GM15510 (cell line): ENCODE results near the gene PSMB7.

Experiments
- POLR2A ChIP-seq: IDR thresholded peaks from 3 replicates; pipeline ENCODE4 v1.6.1; 2011; ENCODE audit warnings: borderline replicate concordance; ENCODE audit not compliant: insufficient read length; ENCODE audit errors: extremely low read depth

The PSMB7 gene

GRCh38 chr9:124428751-124429529 lies 13.7 kb upstream of the PSMB7 start:
- TF ChIP-seq POLR2A: no peak

DNA sequence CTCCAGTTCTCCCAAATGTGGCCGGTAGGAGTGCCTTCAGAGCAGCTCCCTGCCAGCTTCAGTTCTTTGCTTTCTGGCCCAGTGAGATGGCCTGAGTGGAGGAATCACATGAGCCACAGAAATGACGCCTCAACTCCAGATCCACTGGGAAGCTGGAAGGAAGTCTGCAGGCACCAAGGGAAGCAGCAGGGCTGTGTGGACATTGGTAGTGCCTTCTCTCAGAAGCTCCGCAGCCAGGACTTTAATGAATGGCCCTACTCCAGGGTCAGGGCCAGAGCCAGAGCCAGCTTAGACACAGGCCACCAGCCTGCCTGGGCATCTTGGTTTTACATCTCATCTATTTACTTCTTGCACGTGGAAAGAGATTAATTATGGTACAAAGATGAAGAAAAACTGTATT lies 12.0 kb upstream of the PSMB7 start:
- TF ChIP-seq POLR2A: no peak

GRCh38 chr9:124426361-124426760 lies 11.1 kb upstream of the PSMB7 start:
- TF ChIP-seq POLR2A: no peak

- no peak for TF ChIP-seq POLR2A
Measured at GRCh38 chr9:124423591-124423990, 8.3 kb upstream of the PSMB7 start.

DNA sequence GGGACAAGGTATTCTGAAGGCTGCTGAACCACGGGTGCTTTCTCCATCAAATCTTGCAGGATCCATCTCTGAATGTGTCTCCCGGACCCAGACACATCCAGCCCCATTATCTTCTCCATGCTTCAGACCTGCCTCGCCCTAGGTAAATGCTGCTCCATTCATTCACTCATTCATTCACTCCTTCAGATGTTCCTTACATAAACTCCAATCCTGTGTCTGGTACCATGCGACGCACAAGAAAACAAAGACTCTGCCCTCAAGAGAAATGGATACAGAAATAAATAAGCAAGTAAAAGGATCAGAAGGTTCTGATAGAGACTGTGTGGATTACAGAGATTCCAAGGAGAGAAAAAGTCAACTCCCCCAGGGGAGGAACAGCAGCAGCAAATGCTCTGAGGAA lies 7.9 kb upstream of the PSMB7 start:
- TF ChIP-seq POLR2A: no peak

DNA sequence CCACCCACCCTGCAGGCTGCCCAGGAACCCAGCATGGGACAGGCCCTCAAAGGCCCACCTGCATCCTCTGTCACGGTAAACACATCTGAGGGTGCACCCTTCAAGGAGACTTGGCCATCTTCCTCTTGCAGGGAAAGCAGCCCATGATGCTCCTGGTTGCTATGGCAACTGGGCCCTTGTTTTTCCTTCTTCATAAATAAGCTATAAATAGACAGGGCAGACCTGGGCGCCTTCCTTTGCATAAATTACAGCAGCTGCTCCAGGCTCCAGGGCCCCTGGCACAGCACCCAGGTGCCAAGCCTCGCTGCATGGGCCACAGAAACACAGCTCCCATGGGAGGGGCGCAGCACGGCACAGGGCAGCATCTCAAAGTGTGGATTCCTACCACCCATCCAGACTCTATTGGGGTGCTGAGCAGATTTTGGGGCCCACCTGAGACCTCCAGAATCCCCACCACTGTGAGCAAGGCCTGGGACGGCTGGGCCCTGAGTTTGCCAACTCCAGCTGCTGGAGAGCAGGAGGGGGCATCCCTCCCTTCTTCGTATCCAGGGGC lies 5.8 kb upstream of the PSMB7 start:
- TF ChIP-seq POLR2A: no peak

DNA sequence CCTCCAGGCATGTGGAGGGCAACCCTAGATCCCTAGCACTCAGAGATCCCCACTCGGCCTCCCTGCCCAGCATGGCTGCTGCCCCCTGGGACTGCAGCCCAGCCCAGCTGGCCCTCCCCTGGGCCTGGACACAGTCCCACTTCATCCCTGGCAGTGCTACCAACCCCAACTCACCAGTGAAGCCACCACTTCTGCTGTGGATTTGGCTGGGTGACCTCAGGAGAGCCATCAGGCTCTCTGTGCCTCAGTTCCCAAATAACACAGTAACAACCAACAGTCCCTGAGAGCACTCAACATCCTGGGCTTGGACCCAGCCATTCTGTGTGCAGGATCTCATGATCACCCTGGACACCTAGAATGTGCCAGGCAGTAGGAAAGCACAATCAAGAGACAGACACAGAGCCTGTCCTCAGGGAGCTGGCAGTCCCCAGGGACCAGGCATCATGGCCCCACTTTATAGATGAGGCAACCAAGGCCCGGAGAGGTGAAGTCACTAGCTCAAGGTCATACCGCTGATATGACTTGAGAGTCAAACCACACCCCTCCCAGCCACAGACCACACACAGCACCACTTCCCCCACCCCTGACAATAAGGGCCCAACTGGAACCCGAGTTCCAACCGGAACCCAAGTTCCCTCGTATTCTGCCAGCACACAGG lies 4.7 kb upstream of the PSMB7 start:
- TF ChIP-seq POLR2A: no peak

DNA sequence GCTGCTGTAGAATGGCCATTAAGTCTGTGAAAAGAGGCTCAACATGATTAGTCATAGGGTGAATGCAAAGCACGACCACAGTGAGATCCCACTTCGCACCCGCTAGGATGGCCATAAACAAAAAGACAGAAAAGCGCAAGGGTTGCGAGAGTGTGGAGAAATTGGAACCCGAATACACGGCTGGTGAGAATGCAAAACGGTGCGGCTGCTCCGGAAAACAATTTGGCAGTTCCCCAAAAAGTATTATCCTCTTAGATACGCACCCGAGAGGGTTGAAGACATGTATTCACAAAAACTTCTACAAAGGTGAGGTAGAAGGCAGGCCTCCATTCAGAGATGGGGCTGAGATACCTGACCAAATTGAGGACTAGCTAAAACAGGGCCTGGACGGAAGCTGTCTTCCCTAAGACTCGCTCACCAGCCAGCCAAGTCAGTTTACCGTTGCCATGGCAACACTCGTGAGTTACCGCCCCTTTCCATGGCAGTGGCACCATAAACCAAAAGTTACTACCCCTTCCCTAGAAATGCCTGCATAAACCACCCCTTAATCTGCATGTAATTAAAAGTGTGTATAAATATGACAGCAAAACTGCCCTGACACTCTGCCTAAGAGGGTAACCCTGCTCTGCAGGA lies 726 bp upstream of the PSMB7 start:
- TF ChIP-seq POLR2A: no peak

- no peak for TF ChIP-seq POLR2A
Measured at GRCh38 chr9:124414612-124415011, 630 bp downstream of the PSMB7 start.

- TF ChIP-seq POLR2A: no peak
Measured at GRCh38 chr9:124412228-124412575, 3.0 kb downstream of the PSMB7 start.

GRCh38 chr9:124411514-124412227 lies 3.6 kb downstream of the PSMB7 start:
- no peak for TF ChIP-seq POLR2A

DNA sequence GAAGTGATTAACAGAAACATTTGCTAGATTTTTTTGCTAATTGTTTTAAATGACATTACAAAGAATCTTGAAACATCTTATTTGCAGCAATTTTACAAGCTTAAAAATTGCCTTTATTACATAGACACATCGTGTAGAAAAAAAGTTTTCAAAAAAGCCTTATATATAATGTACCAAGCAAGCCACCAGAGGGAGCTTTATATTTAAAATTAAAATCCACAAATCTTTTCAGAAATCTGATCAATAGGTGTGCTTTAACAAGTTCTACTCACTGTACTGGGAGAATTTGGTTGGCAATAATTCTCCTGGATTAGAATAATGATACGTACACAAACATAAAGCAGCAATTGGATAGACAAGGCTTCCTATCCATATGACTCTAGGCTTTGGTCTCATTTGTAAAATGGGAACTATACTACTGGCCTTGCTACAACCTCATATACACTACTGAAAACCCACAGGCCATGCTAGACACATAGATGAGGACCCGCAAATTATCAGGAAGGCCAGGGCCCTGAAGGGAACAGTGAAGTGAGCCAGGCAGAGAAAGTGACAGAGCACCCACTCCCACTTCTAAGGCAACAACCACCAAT lies 4.8 kb downstream of the PSMB7 start:
- TF ChIP-seq POLR2A: no peak

DNA sequence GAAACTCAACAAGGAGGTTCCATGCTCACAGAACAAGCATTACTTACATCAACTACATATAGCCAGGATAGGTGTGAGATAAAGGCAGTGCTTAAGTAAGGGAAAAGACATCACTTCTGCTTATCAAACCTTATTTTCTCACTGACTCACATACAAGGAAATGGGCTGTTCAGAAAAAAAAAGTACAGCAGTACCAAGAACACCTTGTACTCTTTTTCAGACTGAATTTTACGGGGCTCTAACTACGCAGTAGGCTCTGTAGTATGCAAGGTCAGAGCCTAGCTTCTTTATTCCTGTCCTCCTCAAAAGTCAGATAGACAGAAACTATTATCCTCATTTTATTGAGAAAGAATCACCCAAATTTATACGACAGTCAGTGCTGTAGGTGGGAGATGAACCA lies 5.8 kb downstream of the PSMB7 start:
- TF ChIP-seq POLR2A: no peak

DNA sequence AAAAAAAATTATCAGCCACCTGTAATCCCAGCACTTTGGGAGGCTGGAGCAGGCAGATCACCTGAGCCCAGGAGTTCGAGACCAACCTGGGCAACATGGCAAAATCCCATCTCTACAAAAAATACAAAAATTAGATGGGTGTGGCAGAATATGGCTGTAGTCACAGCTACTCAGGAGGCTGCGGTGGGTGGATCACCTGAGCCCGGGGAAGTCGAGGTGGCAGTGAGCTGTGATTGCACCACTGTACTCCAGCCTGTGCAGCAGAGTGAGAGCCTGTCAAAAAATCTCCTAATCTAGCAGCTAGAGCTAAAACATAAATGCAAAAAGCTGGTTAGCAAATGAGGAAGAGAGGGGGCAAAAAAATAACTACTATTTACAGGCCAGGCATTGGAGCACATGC lies 12.0 kb downstream of the PSMB7 start:
- no peak for TF ChIP-seq POLR2A

GRCh38 chr9:124399968-124400940 lies 15.0 kb downstream of the PSMB7 start:
- TF ChIP-seq POLR2A: no peak
